ENCODE data around the gene OR4E1. TPM values are rescaled to one million over a fixed set of nuclear protein-coding genes. Genes with fewer than 3 reads are reported as not detected.

Gene OR4E1
- total RNA-seq (not detected), polyA plus RNA-seq (not detected)

- WGBS, 2 donors, result 91 to 92% methylated on average over 1 of the region's 1 CpG
- Histone ChIP-seq H3K27ac (no peak within 1 kb of the TSS), H3K9me3 (peaks cover 0 to 3% (median 0%) of the 10 kb centered on the region in 4 donors), H3K36me3 (no peaks in the 10 kb centered on the region), H3K27me3 (no peaks in the 10 kb centered on the region), H3K4me1 (no peaks in the 10 kb centered on the region), H3K4me3 (no peak within 1 kb of the TSS)
- DNase-seq, result no peak
- intact Hi-C loops (cut with DNase I), result no loop called here
- TF ChIP-seq EP300 (IDR thresholded peaks at IDR 0.05) (no peak), POLR2A (IDR thresholded peaks at IDR 0.05) (no peak), POLR2AphosphoS5 (IDR thresholded peaks at IDR 0.05) (no peak), CTCF (IDR thresholded peaks at IDR 0.05) (no peak)
These were observed at the start of gene OR4E1 for GRCh38 chr14:21673718-21674117. Gene OR4E1 (minus strand): TSS chr14:21673818. CDS start chr14:21670935, 2,883 bp downstream.

- H3K4me1 ChIP-seq, result no peaks in the 10 kb centered on the region
- no peaks in the 10 kb centered on the region for H3K27me3 ChIP-seq
- no peaks in the 10 kb centered on the region for H3K9me3 ChIP-seq
- H3K36me3 ChIP-seq, result no peaks in the 10 kb centered on the region
- no peak for DNase-seq
- no peak for TF ChIP-seq CTCF (IDR thresholded peaks at IDR 0.05)
- 24 to 72% methylated on average over 3 of the region's 3 CpGs for WGBS, 2 donors
- no peak overlapping the region for H3K4me3 ChIP-seq
- H3K27ac ChIP-seq, result no peak overlapping the region
- intact Hi-C loops (cut with DNase I), result no loop called here
These were observed 47.9 kb upstream of the OR4E1 start for GRCh38 chr14:21721504-21721903.

- 80 to 88% methylated on average over 3 of the region's 3 CpGs for WGBS, 2 donors
- H3K36me3 ChIP-seq, result no peaks in the 10 kb centered on the region
- H3K4me3 ChIP-seq, result no peak overlapping the region
These were observed 46.2 kb upstream of the OR4E1 start for GRCh38 chr14:21719841-21720240.

DNA sequence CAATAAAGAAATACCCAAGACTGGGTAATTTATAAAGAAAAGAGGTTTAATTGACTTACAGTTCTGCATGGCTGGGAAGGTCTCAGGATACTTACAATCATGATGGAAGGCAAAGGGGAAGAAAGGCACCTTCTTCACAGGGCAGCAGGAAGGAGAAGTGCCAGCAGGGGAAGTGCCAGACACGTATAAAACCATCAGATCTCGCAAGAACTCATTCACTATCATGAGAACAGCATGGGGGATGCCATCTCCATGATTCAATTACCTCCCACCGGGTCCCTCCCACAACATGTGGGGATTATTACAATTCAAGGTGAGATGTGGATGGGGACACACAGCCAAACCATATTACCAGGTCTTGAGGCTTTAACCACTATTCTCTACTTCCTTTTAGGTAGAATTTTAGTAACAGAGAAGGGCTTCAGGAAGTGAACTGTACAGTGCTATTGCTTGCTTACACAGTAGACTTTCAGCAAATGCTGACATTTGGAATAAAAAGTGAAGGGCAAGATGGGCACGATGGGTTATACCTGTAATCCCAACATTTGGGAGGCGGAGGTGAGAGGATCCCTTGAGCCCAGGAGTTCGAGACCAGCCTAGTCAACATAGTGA is 40.8 kb upstream of the OR4E1 start:
- intact Hi-C loops (cut with DNase I), result no loop called here
- TF ChIP-seq EP300 (IDR thresholded peaks at IDR 0.05) (no peak), POLR2A (IDR thresholded peaks at IDR 0.05) (no peak), POLR2AphosphoS5 (IDR thresholded peaks at IDR 0.05) (no peak), CTCF (IDR thresholded peaks at IDR 0.05) (no peak)
- WGBS, 2 donors, result 79 to 88% methylated on average over 6 of the region's 6 CpGs
- no peaks in the 10 kb centered on the region for H3K4me1 ChIP-seq
- H3K27me3 ChIP-seq, result no peaks in the 10 kb centered on the region
- H3K27ac ChIP-seq, result no peak overlapping the region
- H3K9me3 ChIP-seq, result no peaks in the 10 kb centered on the region
- no peaks in the 10 kb centered on the region for H3K36me3 ChIP-seq
- DNase-seq, result no peak
- no peak overlapping the region for H3K4me3 ChIP-seq

More at GRCh38 chr14:21719841-21720240, 46.2 kb upstream of the OR4E1 start:
- Histone ChIP-seq H3K4me1 (no peaks in the 10 kb centered on the region), H3K9me3 (no peaks in the 10 kb centered on the region), H3K27me3 (no peaks in the 10 kb centered on the region), H3K27ac (no peak overlapping the region)
- DNase-seq, result no peak
- TF ChIP-seq POLR2A (IDR thresholded peaks at IDR 0.05) (no peak), CTCF (IDR thresholded peaks at IDR 0.05) (no peak), POLR2AphosphoS5 (IDR thresholded peaks at IDR 0.05) (no peak), EP300 (IDR thresholded peaks at IDR 0.05) (no peak)
- intact Hi-C loops (cut with DNase I), result no loop called here

GRCh38 chr14:21712036-21712435 is 38.4 kb upstream of the OR4E1 start:
- H3K4me3 ChIP-seq, result no peak overlapping the region
- no peak for TF ChIP-seq CTCF (IDR thresholded peaks at IDR 0.05)
- no peak for TF ChIP-seq POLR2A (IDR thresholded peaks at IDR 0.05)
- TF ChIP-seq EP300 (IDR thresholded peaks at IDR 0.05), result no peak
- no peak for TF ChIP-seq POLR2AphosphoS5 (IDR thresholded peaks at IDR 0.05)
- DNase-seq, result no peak
- H3K36me3 ChIP-seq, result no peaks in the 10 kb centered on the region
- 79 to 87% methylated on average over 2 of the region's 2 CpGs for WGBS, 2 donors
- H3K27me3 ChIP-seq, result no peaks in the 10 kb centered on the region
- peaks cover 0 to 4% (median 0%) of the 10 kb centered on the region in 4 donors for H3K9me3 ChIP-seq
- intact Hi-C loops (cut with DNase I), result loop anchor here (2.0 kb wide), 1 partner anchor 53 kb away; no protein-coding TSS in a partner anchor
- no peaks in the 10 kb centered on the region for H3K4me1 ChIP-seq
- H3K27ac ChIP-seq, result no peak overlapping the region

Data from sigmoid colon (tissue), 7 donors.